T-helper 1 cell treated with Interleukin-12 subunit alpha and Interleukin-12 subunit beta and Interleukin-4 antibody, amounts not matched to agents 30 ng/mL and 1 ng/mL, for 36 hours (primary cell): Measurements from ENCODE around the gene CATSPER2. TPM values are rescaled to one million over a fixed set of nuclear protein-coding genes. Genes with fewer than 3 reads are reported as not detected.
"Not testable (repeated sequence)": the region's sequence is repeated elsewhere in the genome, so short reads cannot be mapped to it uniquely, and the experiment has no call there.

Experiments used
- intact Hi-C: fragments of 100-400 bp; cut with micrococcal nuclease; formaldehyde crosslinking; loops from one replicate; pipeline ENCODE4 v1.15.1; 2024
- total RNA-seq: library from RNA; stranded (reverse); gene quantifications from 2 replicates; pipeline ENCODE4 v1.2.3, GENCODE V29; 2022

The CATSPER2 gene
- total RNA-seq: 7.6 and 9.8 TPM in 2 replicates

DNA sequence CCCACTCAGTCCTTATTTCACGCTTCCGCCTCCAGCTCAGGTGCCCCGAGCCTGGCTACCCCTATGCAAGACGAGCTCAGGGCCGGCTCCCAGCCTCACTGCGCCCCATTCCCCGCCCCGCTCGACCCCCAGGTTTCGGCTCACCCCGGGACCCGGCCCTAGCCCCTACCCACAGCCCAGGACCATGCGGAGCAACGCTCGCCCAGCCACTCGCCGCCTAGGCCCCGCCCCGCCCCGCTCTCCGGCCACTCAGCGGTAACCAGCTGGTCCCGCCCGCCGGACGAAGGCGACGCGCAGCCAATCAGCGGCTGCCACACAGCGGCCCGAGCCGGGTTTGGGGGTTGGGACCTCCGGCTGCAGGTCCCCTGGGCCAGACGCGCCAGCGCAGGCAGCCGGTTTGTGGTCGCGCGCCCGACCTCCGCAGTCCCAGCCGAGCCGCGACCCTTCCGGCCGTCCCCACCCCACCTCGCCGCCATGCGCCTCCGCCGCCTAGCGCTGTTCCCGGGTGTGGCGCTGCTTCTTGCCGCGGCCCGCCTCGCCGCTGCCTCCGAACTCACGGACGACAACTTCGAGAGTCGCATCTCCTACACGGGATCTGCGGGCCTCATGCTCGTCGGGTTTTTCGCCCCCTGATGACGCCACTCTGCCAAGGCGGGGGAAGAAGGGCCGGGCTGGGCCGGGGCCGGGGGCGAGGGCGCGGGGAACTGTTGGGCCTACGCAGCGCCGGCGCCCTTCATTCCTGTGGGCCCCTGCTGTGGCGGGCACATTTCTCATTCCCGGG is at the start of gene CATSPER2:
Gene CATSPER2 (minus strand): TSS at position 196 of the 781 bp plus-strand sequence. CDS start 783 bp downstream, outside the sequence.
- intact Hi-C loops: no loop called here

DNA sequence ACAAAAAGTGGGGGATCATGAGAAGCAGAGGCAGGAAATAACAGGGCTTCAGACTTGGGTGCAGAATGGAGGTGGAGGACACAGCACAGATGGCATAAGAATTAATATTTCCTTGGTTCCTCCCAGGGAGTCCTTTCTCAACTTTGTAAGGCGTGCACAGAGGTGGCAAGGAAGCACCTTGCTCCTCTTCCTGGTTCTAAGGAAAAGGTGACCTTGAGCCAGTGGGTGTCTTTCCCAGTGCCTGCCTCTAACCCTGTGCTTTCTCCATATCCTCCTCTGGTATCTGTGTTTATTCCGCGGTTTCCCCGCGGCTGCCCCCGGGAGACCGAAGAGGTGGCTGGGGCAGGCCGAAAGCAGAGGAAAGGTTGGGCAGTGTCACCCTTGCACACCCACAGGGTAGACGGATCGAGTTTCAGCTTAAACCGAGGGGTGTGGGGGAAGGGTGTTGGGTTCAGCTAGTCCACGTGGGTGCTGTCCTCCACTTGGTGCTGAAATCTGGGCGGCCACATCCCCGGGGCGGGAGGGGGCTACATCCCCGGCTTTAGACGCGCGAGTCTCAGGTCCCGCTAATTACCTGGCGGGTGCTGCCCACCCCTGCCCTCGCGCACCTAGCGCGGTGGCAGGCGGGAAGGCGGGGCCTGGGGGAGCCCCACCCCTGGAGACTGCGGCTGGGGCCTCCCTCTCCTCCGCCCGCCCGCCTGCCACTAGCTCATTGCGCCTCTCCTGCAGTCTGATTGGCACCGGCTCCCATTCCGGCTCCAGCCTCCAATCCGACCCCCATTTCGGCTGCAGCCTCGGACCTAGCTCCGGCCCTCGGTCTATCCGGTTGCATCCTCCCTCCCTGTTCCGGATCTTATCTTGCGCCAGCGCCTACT is 44.7 kb upstream of the CATSPER2 start, which contains the start of gene CKMT1A:
Gene CKMT1A (plus strand): TSS at position 712 of the 875 bp plus-strand sequence. CDS start 192 bp downstream, outside the sequence.
- intact Hi-C loops: not testable (repeated sequence)

DNA sequence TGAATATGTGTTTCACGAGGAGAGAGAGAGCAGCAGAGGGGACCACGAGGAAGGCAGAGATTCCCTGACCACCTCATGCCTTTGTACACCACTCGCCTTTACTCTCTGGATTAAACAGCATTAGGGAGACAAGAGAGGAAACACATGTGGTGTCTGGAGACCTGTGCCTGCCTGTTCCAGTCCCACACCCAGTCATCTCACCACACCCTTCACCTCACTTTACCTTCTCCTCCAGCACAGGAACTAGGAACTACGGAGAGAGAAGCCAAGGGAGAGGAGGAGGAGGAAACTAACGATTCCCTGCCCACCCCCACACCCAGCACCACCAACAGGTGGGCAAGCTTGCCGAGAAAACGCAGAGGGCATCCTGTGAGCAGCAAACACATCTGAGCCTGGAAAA is 44.0 kb upstream of the CATSPER2 start:
- intact Hi-C loops: not testable (repeated sequence)

DNA sequence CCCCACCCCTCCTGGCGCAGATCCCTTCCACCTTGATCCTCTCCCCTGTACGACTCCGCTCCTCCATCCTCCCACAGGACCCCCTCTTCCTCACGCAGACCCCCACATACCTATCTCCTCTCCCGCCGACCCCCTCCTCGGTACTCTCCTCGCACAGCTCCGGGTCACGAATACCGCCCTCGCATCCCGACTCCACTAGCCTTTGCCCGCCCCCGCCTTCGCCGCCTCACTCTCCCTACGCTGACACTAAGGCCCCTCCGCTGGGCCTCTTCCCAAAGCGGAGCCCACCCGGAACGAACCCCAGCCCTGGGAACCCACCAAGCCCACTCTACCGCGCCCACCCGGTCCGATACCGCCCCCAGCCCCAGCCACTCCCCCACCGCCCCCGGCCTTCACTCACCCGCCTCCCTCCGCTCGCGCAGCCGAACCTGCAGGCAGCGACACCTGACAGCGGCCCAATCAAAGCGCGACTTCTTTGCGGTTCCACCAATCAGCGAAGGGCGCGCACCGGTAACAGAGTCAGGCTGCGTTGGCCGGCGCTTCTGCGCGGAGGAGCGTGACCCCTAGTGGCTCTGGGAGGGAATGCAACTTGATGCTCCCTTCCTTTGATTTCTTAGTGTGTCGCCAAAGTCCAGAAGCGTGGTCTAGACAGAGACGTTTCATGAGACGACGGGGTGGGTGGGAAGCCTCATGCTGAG is 41.1 kb upstream of the CATSPER2 start:
- intact Hi-C loops: not testable (repeated sequence)

DNA sequence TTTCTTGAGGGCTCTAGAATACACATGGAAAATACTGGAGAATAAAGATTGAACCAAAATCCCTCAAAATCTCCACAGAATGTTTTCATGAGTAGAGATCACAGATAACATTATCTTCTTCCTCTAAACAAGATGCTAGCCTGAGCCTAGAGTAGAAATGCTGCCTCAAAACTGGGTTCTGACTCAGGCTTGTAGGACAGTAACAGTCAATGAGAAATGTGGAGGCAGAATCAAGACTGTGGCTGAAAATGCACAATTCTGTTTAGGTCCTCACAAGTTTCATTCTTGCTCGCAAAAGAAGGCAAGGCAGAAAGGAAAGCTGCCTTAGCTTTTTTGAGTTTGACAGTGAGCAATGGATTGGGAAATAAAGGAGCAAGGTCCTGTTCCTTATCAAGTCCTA is 25.5 kb upstream of the CATSPER2 start:
- intact Hi-C loops: not testable (repeated sequence)

DNA sequence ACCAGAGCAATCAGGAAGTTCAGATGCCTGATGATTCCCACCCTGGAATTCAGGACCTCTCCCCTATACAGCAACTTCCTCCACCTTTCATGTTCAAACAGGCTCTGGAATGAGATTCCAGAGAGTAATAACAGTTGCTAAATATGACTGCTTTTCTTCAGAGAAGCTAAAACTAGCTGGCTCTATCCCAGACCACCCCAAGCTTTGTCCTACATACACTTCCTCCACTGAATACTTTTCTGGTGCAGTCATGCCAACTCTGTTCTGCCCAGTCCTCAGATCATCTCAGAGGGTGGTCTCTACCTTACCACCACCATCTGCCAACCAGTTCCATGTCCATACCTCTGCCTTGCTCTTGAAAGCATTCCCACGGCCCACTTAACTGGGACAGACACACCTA is 17.5 kb upstream of the CATSPER2 start:
- intact Hi-C loops: not testable (repeated sequence)

DNA sequence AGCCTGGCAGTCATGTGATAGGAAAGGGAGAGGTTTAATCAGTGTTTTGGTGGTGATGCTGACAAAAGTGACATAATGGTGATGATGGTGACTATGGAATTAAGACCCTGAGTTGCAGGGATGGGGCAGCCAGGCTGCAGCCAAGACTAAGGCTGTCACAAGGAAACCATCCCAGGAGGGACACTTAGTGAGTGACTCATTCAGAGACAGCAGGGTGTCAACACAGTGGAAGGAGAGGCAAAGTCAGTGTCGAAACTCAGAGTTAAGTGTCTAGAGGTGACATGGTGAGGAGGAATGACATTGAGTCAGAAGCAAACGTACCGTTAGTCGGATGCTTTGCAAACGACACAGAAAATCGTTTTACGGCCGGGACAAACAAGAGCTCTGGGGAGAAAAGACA is 14.7 kb upstream of the CATSPER2 start:
- intact Hi-C loops: not testable (repeated sequence)

DNA sequence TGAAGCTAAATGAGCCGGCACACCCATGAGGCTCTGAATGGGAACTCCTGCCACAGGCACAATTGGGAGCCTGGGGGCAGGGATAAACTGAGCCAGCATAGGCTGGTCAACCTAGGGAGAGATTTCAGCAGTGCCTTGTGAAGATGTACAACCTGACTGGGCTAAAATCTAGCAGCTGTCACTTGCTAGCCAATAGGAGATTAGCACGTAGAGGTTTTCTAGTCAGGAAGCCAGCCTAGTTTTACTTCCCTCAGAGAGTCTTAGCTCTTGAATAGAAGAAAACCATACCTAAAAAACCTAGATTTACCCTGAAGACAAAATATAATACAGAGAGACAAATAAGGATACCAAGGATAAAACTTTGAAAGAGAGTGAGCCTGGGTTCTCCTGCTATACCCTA is 13.6 kb upstream of the CATSPER2 start:
- intact Hi-C loops: not testable (repeated sequence)

DNA sequence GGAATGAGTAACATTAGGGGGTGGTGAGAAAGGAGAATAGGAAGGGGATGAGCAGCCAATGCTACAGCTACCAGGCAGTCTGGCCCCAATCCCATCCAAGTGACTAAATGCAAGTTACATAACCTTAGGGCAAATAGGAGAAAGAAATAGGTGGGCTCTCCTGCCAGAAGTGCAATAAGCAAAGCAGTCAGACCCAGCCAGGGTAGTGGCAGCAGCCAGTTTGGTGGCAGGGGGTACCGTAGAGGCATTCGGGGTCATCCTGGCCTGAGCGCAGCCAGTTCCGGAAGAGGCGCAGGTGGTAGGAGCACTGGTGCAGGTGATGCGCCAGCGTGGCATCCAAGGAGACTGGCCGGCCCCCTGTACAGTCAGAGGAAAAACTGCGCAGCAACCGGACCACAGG is 11.1 kb upstream of the CATSPER2 start:
- intact Hi-C loops: not testable (repeated sequence)

DNA sequence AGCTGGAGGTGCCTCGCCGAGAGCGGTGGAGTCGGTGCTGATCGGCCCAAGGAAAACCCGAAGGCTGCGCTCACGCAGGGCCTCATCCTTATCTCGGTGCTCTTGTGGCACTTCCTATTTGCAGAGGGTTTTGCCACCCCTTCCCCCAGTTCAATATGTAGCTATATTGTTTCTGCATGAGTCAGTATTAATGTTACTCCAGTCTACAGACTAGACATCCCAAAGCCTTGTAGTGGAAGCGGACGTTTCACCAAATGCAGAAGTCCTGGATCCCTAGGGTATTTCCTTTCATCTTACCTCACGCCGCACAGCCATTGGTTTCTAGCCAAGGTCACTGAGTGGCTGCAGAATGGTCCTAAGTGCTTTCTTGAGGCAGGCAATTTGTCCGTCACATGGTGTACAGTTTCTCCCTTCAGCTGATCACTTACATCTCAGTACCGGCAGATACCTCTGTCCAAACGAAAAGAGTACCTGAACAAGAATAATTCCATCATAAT is 834 bp upstream of the CATSPER2 start:
- intact Hi-C loops: not testable (repeated sequence)

DNA sequence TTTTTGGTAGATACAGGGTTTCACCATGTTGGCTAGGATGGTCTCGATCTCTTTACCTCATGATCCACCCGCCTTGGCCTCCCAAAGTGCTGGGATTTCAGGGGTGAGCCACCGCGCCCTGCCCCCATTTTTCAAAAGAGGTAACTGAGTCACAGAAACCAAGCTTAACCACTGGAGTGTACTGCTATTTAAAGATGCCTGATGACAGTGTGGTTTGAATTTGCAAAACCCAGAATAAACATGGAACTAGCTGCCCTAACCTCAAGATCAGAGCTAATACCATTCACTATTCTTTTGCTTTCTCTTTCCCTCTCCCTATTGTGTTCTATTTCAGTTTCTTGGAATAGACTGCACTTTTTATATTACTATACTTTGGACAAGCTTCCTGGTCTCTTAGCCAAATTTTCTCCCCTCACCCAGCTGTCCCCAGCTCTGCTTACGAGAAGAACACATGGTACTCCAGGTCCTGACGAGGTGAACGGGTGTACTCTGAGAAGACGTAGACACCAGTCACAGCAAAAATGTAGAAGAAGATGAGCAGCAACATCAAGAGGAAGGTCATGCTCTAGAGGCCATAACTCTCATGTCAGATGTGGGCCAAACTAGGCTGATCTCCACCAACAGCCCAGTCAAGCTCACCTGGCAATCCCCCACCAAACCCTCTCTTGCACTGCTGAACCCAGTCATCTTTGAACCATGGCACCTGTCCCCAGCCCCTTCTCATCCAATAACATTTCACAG is 10.0 kb downstream of the CATSPER2 start:
- intact Hi-C loops: not testable (repeated sequence)

DNA sequence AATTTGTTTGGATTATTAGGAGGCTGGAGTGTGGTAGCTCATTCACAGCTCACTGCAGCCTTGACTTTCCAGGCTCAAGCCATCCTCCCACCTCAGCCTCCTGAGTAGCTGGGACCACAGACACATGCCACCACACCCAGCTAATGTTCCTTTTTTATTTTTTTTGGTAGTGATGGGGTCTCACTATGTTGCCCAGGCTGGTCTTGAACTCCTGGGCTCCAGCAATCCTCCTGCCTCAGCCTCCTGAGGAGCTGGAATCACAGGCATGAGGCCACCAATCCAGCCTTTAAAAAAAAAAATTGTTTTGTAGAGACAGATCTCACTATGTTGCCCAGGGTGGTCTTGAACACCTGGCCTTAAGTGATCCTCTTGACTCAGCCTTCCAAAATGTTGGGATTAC is 21.7 kb downstream of the CATSPER2 start:
- intact Hi-C loops: not testable (repeated sequence)

DNA sequence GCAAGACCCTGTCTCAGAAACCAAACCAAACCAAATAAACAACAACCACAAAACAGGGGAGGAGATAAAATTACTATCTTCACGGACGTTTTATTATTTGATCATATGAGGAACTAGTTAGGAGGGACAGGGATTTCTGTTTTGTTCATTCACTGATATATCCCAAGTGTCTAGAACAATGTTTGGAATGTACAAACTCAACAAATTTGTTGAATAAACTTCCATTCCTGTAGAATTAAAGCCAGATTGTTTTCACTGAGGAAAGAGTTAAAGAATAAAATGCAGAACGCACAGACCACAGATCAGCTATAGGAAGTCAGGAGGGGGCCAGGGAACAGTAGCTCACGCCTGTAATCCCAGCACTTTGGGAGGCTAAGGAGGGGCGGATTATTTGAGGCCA is 23.5 kb downstream of the CATSPER2 start:
- intact Hi-C loops: no loop called here

DNA sequence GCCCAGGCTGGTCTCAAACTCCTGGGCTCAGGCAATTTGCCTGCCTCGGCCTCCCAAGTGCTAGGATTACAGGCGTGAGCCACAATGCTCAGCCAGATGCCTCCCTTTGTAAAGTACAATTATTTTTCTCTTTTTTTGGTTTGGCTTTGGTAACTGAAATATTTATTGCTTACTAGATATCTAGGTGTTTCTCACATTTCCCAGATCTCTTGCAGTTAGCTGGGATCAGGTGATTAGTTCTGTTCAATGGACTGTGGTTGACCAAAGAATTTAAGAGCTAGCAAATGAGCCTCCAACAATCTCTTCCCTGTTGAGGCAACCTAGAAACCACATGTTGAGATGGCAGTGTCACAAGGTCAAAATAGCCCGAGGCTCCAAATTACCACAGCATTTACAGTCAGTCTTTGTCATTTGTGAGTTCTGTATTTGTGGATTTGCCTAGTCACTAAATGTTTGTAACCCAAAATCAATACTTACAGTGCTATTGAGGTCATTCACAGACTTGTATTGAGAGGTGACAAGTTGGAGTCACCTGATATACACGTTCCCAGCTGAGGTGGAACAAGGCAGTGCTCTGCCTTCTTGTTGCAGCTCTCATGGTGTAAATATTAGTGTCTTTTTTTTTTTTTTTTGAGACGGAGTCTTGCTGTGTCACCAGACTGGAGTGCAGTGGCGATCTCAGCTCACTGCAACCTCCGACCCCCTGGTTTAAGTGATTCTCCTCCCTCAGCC is 26.4 kb downstream of the CATSPER2 start:
- intact Hi-C loops: not testable (repeated sequence)

DNA sequence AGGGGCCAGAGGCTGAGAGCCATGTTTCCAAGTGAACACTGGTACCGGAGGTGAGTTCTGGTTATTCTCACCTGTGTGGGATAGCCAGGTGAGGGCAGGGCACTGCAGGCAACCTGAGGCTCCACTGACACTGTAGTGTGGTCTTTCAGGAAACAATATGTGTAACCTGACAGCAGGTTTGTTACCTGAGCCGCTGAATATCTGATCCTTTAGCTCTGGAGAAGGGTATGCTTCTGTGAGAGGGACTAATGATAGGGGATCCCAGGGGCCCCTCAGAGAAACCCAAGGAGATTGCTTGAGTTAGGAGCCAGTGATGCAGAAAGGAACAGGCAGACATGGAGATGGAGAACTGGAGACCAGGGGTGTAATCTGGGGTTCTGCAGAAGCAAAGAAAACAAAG is 29.9 kb downstream of the CATSPER2 start, which contains the start of gene STRC:
Gene STRC (minus strand): TSS at position 101 of the 400 bp plus-strand sequence. CDS start 78 bp downstream, at position 23.
- intact Hi-C loops: not testable (repeated sequence)

DNA sequence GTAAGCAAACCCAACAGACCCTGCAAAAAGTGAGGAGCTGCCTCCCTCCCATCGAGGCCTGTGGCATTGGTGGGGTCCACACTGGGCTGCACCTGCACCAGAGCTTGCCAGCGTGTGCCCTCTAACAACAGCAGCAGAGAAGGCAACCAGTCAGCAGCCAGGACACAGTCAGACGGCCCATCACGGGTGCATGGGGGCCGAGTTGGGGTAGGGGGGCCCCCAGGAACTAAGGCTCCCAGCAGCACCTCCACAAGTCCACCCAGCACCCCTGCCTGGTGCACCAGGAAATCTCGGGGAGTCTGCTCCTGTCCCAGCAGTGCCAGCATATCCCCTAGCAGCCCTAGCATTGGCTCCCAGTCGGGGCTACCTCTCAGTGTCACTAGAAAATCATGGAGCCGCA is 30.9 kb downstream of the CATSPER2 start:
- intact Hi-C loops: not testable (repeated sequence)

DNA sequence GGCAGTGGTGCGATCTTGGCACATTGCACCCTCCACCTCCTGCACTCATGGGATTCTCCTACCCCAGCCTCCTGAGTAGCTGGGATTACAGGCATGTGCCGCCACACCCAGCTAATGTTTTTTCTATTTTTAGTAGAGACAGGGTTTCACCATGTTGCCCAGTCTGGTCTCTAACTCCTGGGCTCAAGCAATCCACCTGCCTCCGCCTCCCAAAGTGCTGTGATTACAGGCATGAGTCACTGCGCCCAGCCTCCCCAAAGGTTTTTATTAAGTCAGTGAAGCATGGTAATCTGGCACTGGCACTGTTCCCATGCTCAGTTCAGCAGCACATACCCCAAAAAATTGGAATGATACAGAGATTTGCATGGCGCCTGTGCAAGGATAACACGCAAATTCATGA is 46.4 kb downstream of the CATSPER2 start:
- intact Hi-C loops: not testable (repeated sequence)

DNA sequence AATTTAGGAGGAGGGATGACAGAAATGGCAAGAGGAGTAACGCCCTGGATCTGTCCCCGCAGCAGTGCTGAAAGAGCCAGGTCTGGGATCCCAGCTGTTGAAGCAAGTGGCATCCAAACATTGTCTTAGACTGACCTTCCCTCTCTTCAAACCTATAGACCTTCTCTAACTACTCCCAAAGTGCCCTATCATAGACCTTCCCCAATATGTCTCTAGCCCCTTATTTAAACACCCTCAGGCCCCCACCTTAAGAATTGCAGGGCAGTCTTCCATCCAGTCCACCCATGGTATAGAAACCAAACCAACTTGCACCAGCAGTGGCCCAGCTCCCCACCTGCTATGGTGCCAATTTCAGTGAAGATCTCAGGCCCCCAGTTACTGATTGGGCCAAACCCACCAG is 48.4 kb downstream of the CATSPER2 start:
- intact Hi-C loops: not testable (repeated sequence)

DNA sequence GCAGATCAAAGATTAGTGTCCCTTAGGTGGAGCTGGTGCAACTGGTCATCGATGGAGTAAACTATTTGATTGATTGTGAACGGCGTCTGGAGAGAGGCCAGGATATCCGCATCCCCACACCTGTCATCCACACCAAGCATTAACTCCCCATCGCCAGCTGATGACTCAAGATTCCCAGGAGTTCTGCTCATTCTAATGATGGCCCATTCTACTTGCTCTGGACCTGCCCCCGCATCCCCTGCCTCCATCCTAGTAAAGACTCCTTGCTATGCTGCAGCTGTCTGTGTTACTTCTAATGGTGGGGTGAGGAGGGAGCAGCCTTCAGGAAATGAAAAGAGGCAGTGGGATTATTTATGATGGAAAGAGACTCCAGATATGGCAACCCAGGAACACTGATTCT is 49.5 kb downstream of the CATSPER2 start:
- intact Hi-C loops: not testable (repeated sequence)
